ENCODE results near the gene TYW1B.
"Not testable (repeated sequence)": the region's sequence is repeated elsewhere in the genome, so short reads cannot be mapped to it uniquely, and the experiment has no call there.

DNA sequence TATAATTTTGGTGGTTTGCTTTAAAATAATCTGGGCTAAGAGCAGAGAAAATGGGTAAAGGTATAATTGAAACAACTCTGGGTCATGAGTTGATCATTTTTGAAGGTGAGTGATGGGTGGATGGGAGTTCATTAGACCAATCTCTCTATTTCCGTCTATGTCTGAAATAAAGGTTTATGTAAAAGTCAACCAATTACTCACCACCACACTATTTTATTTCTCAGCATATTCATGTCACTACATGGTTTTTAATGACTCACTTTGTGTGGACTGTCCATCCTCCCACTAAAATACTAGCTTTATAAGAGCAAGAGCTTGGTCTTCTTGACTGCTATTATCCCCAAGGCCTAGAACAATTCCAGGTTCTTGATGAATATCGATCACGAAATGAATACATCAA lies 199.6 kb downstream of the TYW1B start:
- TF ChIP-seq POLR2A, POLR2AphosphoS5 (IDR thresholded peaks at IDR 0.05): not testable (repeated sequence)
- TF ChIP-seq, protein P1, sequence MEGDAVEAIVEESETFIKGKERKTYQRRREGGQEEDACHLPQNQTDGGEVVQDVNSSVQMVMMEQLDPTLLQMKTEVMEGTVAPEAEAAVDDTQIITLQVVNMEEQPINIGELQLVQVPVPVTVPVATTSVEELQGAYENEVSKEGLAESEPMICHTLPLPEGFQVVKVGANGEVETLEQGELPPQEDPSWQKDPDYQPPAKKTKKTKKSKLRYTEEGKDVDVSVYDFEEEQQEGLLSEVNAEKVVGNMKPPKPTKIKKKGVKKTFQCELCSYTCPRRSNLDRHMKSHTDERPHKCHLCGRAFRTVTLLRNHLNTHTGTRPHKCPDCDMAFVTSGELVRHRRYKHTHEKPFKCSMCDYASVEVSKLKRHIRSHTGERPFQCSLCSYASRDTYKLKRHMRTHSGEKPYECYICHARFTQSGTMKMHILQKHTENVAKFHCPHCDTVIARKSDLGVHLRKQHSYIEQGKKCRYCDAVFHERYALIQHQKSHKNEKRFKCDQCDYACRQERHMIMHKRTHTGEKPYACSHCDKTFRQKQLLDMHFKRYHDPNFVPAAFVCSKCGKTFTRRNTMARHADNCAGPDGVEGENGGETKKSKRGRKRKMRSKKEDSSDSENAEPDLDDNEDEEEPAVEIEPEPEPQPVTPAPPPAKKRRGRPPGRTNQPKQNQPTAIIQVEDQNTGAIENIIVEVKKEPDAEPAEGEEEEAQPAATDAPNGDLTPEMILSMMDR (IDR thresholded peaks at IDR 0.05), result not testable (repeated sequence)
